Measurements from ENCODE around the gene AGBL4.

Gene AGBL4

GRCh38 chr1:48644905-48645605, 1378.7 kb downstream of the AGBL4 start:
- no peak for DNase-seq (ENCODE audit: low spot score)

- DNase-seq (ENCODE audit: low spot score): no peak
Observed at GRCh38 chr1:48644190-48644900, 1379.4 kb downstream of the AGBL4 start.

GRCh38 chr1:48643193-48643592, 1380.6 kb downstream of the AGBL4 start:
- no peak for DNase-seq (ENCODE audit: low spot score)

- DNase-seq (ENCODE audit: low spot score): no peak
Observed at GRCh38 chr1:48640836-48641492, 1382.8 kb downstream of the AGBL4 start.

- no peak for DNase-seq (ENCODE audit: low spot score)
Observed at GRCh38 chr1:48629867-48630266, 1393.9 kb downstream of the AGBL4 start.

- DNase-seq (ENCODE audit: low spot score): no peak
Observed at GRCh38 chr1:48627486-48627885, 1396.3 kb downstream of the AGBL4 start.

- no peak for DNase-seq (ENCODE audit: low spot score)
Observed at GRCh38 chr1:48619539-48619938, 1404.2 kb downstream of the AGBL4 start.

GRCh38 chr1:48617252-48617651, 1406.5 kb downstream of the AGBL4 start:
- DNase-seq (ENCODE audit: low spot score): no peak

- DNase-seq (ENCODE audit: low spot score): no peak
Observed at GRCh38 chr1:48616710-48617109, 1407.0 kb downstream of the AGBL4 start.

GRCh38 chr1:48611841-48612240, 1411.9 kb downstream of the AGBL4 start:
- DNase-seq (ENCODE audit: low spot score): no peak

- no peak for DNase-seq (ENCODE audit: low spot score)
Observed at GRCh38 chr1:48610628-48611542, 1412.9 kb downstream of the AGBL4 start.

- no peak for DNase-seq (ENCODE audit: low spot score)
Observed at GRCh38 chr1:48608882-48609281, 1414.9 kb downstream of the AGBL4 start.

- DNase-seq (ENCODE audit: low spot score): no peak
Observed at GRCh38 chr1:48603222-48603621, 1420.5 kb downstream of the AGBL4 start.

- no peak for DNase-seq (ENCODE audit: low spot score)
Observed at GRCh38 chr1:48602349-48602748, 1421.4 kb downstream of the AGBL4 start.

- no peak for DNase-seq (ENCODE audit: low spot score)
Observed at GRCh38 chr1:48600182-48600581, 1423.6 kb downstream of the AGBL4 start.

- DNase-seq (ENCODE audit: low spot score): no peak
Observed at GRCh38 chr1:48597663-48598062, 1426.1 kb downstream of the AGBL4 start.

- no peak for DNase-seq (ENCODE audit: low spot score)
Observed at GRCh38 chr1:48596046-48596445, 1427.7 kb downstream of the AGBL4 start.

- DNase-seq (ENCODE audit: low spot score): no peak
Observed at GRCh38 chr1:48595613-48596012, 1428.1 kb downstream of the AGBL4 start.

- no peak for DNase-seq (ENCODE audit: low spot score)
Observed at GRCh38 chr1:48592330-48592729, 1431.4 kb downstream of the AGBL4 start.

- no peak for DNase-seq (ENCODE audit: low spot score)
Observed at GRCh38 chr1:48591181-48591580, 1432.6 kb downstream of the AGBL4 start.

- DNase-seq (ENCODE audit: low spot score): no peak
Observed at GRCh38 chr1:48588061-48588460, 1435.7 kb downstream of the AGBL4 start.

GRCh38 chr1:48582408-48582807, 1441.3 kb downstream of the AGBL4 start:
- DNase-seq (ENCODE audit: low spot score): no peak

Data from LoVo (cell line).